Right atrium auricular region (tissue), 2 donors: Measurements from ENCODE around the gene ZP1. TPM values are rescaled to one million over a fixed set of nuclear protein-coding genes. Genes with fewer than 3 reads are reported as not detected.

ENCODE experiments used
- DNase-seq: peaks from one replicate; pipeline ENCODE4 v3.0.0-alpha.2; 2019; ENCODE audit warnings: low spot score
- H3K27ac ChIP-seq, 2 donors: fragments of 200-600 bp; sonication (generic); 1 replicate in 1 of 2; 2 replicates in 1 of 2; pipeline ENCODE4 v1.5.1; 2016 to 2019
- H3K27me3 ChIP-seq, 2 donors: fragments of 200-600 bp; sonication (generic); one replicate each; pipeline versions ENCODE4 v1.5.1 to v1.6.0; 2017 to 2019
- H3K36me3 ChIP-seq: fragments of 200-600 bp; sonication (generic); one replicate; pipeline ENCODE4 v1.5.1; 2016
- H3K4me1 ChIP-seq, 2 donors: fragments of 200-600 bp; sonication (generic); one replicate each; pipeline versions ENCODE4 v1.5.1 to v1.6.0; 2017 to 2019
- H3K4me3 ChIP-seq, 2 donors: fragments of 200-600 bp; sonication (generic); 1 replicate in 1 of 2; 2 replicates in 1 of 2; pipeline ENCODE4 v1.5.1; 2017 to 2019; ENCODE audit warnings: mild to moderate bottlenecking in 1 of 2, moderate library complexity in 1 of 2
- H3K9me3 ChIP-seq, 2 donors: fragments of 200-600 bp; sonication (generic); one replicate each; pipeline ENCODE4 v1.5.1; 2019
- total RNA-seq, 2 donors: library from RNA; depleted of rRNA; stranded (reverse); fragments of >200 nt; gene quantifications; one replicate each; pipeline ENCODE4 v1.1.0, GENCODE V29; 2016
- TF ChIP-seq, protein P1 (sequence below), 2 donors: fragments of 200-600 bp; sonication (generic); IDR thresholded peaks; one replicate each; pipeline ENCODE4 v1.5.1; 2019; ENCODE audit warnings: antibody characterized with exemption in 2 of 2

The ZP1 gene
- total RNA-seq, 2 donors from 2014 or later, result not detected

DNA sequence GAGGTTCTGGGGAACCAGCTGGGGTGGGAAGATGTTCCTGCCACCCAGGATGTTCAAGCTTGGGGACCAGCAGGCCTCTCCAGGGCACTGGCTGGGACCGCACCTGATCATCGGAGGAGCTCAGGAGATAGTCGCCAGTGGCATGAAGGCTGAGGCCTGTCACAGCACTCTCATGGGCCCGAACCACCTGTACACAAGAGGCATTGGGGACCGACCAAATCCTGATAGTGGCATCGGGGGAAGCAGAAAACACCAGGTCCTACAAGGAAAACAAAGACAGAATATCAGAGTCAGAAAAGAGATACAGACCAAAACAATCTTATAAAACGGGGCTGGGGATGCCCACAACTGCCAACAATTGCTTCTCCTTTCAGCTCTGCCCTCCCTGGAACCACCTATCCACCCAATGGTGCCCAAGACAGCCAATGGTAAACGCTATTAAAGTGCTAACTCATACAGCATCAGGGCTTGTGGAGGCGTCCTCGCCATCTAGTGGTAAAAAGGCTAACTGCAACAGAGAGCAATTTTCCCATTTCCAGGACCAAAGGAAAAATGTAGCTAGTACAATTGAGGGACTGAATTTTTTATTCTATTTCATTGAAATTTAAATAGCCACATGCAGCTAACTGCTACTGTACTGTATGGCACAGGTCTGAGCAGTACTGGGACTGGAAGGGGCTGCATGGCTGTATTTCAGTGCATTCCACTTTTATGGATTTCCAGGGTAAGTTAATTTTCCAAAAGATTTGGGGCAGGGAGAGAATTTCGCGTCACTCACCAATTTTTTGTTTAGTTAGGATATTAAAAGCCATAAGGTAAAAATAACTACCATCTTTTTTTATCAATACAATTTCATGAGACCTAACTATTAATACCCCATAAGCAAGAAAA is 31.9 kb downstream of the ZP1 start:
- Histone ChIP-seq H3K27ac (peak overlapping the region in 1 of 2 donors; percentile 20), H3K27me3 (no peaks in the 10 kb centered on the region), H3K4me1 (peaks cover 0 to 3% of the 10 kb centered on the region in 2 donors), H3K36me3 (peaks cover 77% of the 10 kb centered on the region), H3K9me3 (no peaks in the 10 kb centered on the region), H3K4me3 (no peak overlapping the region)
- TF ChIP-seq, protein P1, sequence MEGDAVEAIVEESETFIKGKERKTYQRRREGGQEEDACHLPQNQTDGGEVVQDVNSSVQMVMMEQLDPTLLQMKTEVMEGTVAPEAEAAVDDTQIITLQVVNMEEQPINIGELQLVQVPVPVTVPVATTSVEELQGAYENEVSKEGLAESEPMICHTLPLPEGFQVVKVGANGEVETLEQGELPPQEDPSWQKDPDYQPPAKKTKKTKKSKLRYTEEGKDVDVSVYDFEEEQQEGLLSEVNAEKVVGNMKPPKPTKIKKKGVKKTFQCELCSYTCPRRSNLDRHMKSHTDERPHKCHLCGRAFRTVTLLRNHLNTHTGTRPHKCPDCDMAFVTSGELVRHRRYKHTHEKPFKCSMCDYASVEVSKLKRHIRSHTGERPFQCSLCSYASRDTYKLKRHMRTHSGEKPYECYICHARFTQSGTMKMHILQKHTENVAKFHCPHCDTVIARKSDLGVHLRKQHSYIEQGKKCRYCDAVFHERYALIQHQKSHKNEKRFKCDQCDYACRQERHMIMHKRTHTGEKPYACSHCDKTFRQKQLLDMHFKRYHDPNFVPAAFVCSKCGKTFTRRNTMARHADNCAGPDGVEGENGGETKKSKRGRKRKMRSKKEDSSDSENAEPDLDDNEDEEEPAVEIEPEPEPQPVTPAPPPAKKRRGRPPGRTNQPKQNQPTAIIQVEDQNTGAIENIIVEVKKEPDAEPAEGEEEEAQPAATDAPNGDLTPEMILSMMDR (IDR thresholded peaks at IDR 0.05), result peak; percentile 89 to 96
- no peak for DNase-seq

DNA sequence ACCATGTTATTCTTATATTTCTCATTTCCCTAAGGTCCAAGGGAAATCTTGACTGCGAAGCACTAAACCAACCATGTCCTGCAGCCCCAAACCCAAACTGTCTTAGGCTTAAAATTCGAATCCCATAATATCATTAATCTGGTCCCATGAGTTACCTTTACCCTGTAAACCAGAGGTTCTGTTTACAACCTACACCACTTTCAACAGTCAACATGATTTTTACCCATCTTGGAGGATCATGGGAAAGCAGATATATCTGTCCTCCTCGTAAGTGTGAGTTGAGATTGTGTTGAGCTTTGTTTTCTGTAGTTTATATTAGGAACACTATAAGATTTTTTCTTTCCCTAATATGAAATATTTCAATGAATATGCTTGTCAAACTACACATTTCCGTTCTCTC is 32.6 kb downstream of the ZP1 start:
- Histone ChIP-seq H3K27ac (no peak overlapping the region), H3K4me1 (peaks cover 0 to 10% of the 10 kb centered on the region in 2 donors)

DNA sequence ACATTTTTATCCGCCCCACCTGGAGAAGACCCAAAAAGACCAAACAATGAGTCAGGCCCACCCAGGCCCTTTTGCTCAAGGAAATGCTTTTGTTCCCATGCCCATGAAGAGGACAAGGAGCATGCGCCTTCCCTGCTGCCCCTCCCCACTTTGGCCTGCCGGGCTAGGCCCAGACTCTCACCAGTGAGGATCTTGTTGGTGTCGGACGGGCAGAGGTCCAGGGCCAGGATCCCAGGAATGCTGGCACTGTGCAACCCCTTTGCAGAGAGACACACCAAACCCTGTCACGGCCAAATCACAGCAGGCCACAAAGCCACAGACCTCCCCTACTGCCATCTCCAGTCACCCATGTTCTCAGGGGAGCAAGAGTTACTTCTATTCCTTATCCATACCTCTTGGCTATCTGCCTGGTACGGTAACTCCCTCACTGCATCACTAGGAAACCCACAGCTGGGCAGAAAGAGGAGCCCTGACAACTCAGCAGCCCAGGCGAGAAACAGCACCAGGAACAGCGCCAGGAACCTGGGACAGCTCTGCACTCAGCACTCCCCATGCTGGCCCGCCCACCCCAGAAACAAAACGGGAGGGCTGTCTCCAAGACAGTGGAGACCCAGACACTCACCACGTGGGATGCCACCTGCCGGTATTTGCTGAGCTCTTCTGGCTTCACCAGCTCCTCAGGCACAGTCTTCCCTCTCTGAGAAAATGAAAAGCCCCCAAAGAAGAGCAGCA is 33.5 kb downstream of the ZP1 start:
- TF ChIP-seq, protein P1 (IDR thresholded peaks at IDR 0.05), result no peak
- peaks cover 71% of the 10 kb centered on the region for H3K36me3 ChIP-seq
- H3K9me3 ChIP-seq, result no peaks in the 10 kb centered on the region
- no peak for DNase-seq
- no peaks in the 10 kb centered on the region for H3K27me3 ChIP-seq
- no peak overlapping the region for H3K4me3 ChIP-seq
- H3K27ac ChIP-seq, result no peak overlapping the region
- peaks cover 0 to 18% of the 10 kb centered on the region in 2 donors for H3K4me1 ChIP-seq

More for the DNA sequence above, 32.6 kb downstream of the ZP1 start:
- no peak for DNase-seq
- peaks cover 71% of the 10 kb centered on the region for H3K36me3 ChIP-seq
- TF ChIP-seq, protein P1 (IDR thresholded peaks at IDR 0.05), result no peak
- H3K9me3 ChIP-seq, result no peaks in the 10 kb centered on the region
- no peaks in the 10 kb centered on the region for H3K27me3 ChIP-seq
- H3K4me3 ChIP-seq, result no peak overlapping the region

DNA sequence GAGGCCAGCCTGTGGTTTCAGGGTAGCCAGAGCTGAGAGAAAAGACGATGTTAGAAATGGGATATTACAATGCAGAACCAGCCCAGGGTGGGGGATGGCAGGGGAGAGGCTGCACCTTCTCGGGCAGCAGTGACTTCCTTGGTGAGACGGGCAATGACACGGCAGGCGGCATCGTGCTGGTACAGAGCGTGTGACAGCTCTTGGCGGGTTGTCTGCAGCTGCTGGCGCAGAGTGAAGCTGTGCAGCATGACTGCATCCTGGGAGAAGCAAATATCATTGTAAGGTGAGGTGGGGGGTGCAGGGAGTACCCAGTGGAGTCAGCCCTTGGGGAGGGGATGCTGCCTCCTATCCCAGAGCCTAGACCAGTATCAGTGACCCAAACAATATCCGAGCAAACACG is 35.3 kb downstream of the ZP1 start:
- H3K36me3 ChIP-seq, result peaks cover 55% of the 10 kb centered on the region
- H3K4me1 ChIP-seq, result peaks cover 0 to 26% of the 10 kb centered on the region in 2 donors
- H3K27me3 ChIP-seq, result no peaks in the 10 kb centered on the region
- H3K9me3 ChIP-seq, result no peaks in the 10 kb centered on the region
- TF ChIP-seq, protein P1 (IDR thresholded peaks at IDR 0.05), result no peak
- no peak overlapping the region for H3K4me3 ChIP-seq
- no peak for DNase-seq
- H3K27ac ChIP-seq, result no peak overlapping the region

DNA sequence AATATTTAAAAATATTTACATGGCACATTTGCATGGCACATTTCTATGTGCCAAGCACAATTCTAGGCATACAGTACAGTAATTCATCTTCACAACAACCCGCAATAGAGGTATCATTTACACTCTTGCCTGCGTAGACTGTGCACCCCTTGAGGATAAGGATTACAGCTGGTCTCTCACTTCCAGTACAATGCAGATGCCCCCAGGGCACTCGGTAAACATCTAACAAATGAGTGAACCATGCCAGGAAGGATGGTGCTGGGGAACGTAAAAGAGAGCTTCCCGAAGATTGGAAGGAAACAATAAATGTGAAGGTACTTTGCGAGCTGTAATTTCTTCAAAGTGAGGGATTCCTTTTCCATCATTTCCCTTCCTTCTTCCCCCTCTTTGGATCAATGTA is 37.7 kb downstream of the ZP1 start:
- no peaks in the 10 kb centered on the region for H3K9me3 ChIP-seq
- no peak for DNase-seq
- peaks cover 0 to 26% of the 10 kb centered on the region in 2 donors for H3K4me1 ChIP-seq
- TF ChIP-seq, protein P1 (IDR thresholded peaks at IDR 0.05), result no peak
- H3K36me3 ChIP-seq, result peaks cover 32% of the 10 kb centered on the region
- no peaks in the 10 kb centered on the region for H3K27me3 ChIP-seq
- H3K4me3 ChIP-seq, result peak overlapping the region in 1 of 2 donors; percentile 100
- H3K27ac ChIP-seq, result peak overlapping the region in 1 of 2 donors; percentile 97
